Measurements from ENCODE around the gene IL15RA.

- TF ChIP-seq CTCF (IDR thresholded peaks at IDR 0.05) = no peak
- TF ChIP-seq ZFX (IDR thresholded peaks at IDR 0.05; ENCODE audit: borderline replicate concordance) = no peak
Observed at GRCh38 chr10:6018422-6018821, 41.1 kb upstream of the IL15RA start.
